GM18519 (cell line): Measurements from ENCODE around the gene ZNF555.
"Not testable (repeated sequence)": the region's sequence is repeated elsewhere in the genome, so short reads cannot be mapped to it uniquely, and the experiment has no call there.

ENCODE experiments used
- ATAC-seq: cut with Tn5 transposase; IDR thresholded peaks from one replicate; pipeline ENCODE4 v1.9.1; 2021; ENCODE audit warnings: mild to moderate bottlenecking, moderate library complexity; ENCODE audit not compliant: unreplicated experiment, low FRiP score

ZNF555 gene

GRCh38 chr19:2865334-2866100 lies 24.2 kb downstream of the ZNF555 start:
- no peak for ATAC-seq

- no peak for ATAC-seq
These were observed 25.3 kb downstream of the ZNF555 start for GRCh38 chr19:2866495-2867024.

GRCh38 chr19:2867025-2867991 lies 26.0 kb downstream of the ZNF555 start, which contains the start of gene ZNF556:
Gene ZNF556, plus strand, starts transcription at chr19:2867335. Its CDS starts 87 bp downstream, at chr19:2867422.
- ATAC-seq: no peak

- ATAC-seq: no peak
These were observed 28.3 kb downstream of the ZNF555 start for GRCh38 chr19:2869618-2870017.

GRCh38 chr19:2872175-2872574 lies 30.9 kb downstream of the ZNF555 start:
- ATAC-seq: not testable (repeated sequence)

GRCh38 chr19:2877398-2878331 lies 36.4 kb downstream of the ZNF555 start:
- ATAC-seq: no peak

GRCh38 chr19:2883686-2884439 lies 42.6 kb downstream of the ZNF555 start:
- no peak for ATAC-seq

GRCh38 chr19:2885736-2886135 lies 44.5 kb downstream of the ZNF555 start:
- no peak for ATAC-seq

- no peak for ATAC-seq
These were observed 46.2 kb downstream of the ZNF555 start for GRCh38 chr19:2887391-2887914.

GRCh38 chr19:2888731-2889224 lies 47.5 kb downstream of the ZNF555 start:
- no peak for ATAC-seq

- ATAC-seq: not testable (repeated sequence)
These were observed 49.3 kb downstream of the ZNF555 start for GRCh38 chr19:2890531-2890930.

GRCh38 chr19:2896694-2897093 lies 55.4 kb downstream of the ZNF555 start:
- ATAC-seq: no peak

GRCh38 chr19:2900296-2901252 lies 59.3 kb downstream of the ZNF555 start, which contains the start of gene ZNF57:
Gene ZNF57, plus strand, starts transcription at chr19:2900928. Its CDS starts 118 bp downstream, at chr19:2901046.
- peak; percentile 68 for ATAC-seq

GRCh38 chr19:2902590-2903218 lies 61.4 kb downstream of the ZNF555 start:
- ATAC-seq: no peak

- ATAC-seq: not testable (repeated sequence)
These were observed 62.1 kb downstream of the ZNF555 start for GRCh38 chr19:2903326-2903725.

- no peak for ATAC-seq
These were observed 64.7 kb downstream of the ZNF555 start for GRCh38 chr19:2905918-2906519.
